ENCODE results near the gene CARMIL3.
"Not testable (repeated sequence)": the region's sequence is repeated elsewhere in the genome, so short reads cannot be mapped to it uniquely, and the experiment has no call there.

Gene CARMIL3

DNA sequence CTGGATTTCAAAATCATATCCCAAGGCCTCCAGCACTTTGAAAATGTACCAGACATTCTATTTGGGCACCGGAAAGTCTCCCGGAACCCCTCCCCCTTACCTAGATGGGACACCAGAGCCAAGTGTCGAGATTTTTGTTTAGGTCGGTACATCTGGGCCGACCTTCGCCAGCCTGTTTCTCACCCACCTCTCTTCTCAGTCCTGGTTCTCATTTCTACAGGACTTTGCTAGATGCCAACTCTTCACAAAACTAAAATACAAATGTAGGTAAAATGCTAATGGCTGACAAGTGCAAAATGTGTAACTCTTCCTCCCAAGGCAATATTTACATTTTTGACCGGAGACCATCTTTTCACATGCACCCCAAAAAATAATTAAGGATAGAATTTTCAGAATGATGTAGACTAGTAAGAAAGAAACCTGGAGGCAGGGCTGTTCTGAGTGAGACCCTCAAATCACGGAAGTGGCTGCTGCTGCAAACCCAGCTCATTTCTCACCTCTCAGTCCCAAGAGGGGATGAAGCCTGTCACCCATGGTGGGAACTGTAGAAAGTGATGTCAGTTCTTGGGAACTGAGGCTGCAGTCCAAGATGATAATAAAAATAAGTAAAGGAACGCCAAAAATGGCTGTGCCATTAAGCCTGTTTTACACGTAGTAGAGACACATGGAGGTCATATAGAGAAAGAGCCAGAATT, 14.7 kb upstream of the CARMIL3 start:
- DNase-seq (ENCODE audit: low spot score) = not testable (repeated sequence)

GRCh38 chr14:24037658-24038037, 14.2 kb upstream of the CARMIL3 start:
- DNase-seq (ENCODE audit: low spot score) = no peak

- no peak for DNase-seq (ENCODE audit: low spot score)
Measured at GRCh38 chr14:24038686-24039085, 13.1 kb upstream of the CARMIL3 start.

DNA sequence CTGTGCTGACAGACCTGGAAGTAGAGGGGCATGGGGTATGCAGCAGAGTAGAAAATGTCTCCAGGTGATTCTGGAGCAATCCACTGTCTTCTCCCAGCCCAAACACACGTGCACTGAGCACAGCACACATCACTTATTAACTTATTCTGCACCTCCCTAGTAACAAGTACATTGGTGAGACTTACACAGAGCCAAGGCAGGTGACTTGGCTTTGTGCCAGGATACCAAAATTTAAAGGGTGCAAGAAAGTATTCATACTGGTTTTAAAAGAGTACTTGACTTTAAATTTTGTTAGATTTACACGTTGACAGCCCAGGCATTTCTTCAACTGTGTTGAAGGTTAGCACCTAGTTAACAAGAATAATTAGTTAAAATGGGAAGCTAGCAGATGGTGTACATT, 11.1 kb upstream of the CARMIL3 start:
- no peak for DNase-seq (ENCODE audit: low spot score)

DNA sequence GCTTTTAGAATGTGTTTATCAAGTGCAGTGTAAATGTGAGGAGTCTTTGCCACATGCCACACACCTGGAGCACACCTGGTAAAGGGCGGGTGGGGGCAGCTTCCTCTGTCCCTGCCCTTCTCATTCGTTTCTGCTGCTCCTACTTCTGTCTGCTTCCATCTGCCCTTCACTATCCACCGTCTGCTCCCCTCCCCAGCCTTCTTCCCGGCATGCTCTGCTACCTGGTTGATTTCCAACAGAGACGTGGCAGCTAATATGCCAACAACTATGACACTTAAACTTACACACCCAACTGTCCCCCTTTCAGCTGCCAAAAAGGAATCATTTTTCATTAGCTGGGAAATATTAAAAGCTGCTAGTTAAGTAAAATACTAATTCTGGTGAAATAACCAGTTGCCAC, 9.1 kb upstream of the CARMIL3 start:
- no peak for DNase-seq (ENCODE audit: low spot score)

GRCh38 chr14:24049002-24049401, 2.8 kb upstream of the CARMIL3 start:
- peak; percentile 3 for DNase-seq (ENCODE audit: low spot score)

DNA sequence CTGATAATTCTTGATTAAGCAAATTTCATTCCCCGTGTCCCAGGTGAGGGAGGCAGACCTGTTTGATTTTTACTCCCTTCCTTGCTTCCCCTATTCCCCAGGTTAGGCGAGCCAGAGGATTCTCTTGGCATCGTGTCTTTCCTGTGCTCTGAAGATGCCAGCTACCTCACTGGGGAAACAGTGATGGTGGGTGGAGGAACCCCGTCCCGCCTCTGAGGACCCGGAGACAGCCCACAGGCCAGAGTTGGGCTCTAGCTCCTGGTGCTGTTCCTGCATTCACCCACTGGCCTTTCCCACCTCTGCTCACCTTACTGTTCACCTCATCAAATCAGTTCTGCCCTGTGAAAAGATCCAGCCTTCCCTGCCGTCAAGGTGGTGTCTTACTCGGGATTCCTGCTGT, 1.1 kb upstream of the CARMIL3 start:
- not testable (repeated sequence) for DNase-seq (ENCODE audit: low spot score)

DNA sequence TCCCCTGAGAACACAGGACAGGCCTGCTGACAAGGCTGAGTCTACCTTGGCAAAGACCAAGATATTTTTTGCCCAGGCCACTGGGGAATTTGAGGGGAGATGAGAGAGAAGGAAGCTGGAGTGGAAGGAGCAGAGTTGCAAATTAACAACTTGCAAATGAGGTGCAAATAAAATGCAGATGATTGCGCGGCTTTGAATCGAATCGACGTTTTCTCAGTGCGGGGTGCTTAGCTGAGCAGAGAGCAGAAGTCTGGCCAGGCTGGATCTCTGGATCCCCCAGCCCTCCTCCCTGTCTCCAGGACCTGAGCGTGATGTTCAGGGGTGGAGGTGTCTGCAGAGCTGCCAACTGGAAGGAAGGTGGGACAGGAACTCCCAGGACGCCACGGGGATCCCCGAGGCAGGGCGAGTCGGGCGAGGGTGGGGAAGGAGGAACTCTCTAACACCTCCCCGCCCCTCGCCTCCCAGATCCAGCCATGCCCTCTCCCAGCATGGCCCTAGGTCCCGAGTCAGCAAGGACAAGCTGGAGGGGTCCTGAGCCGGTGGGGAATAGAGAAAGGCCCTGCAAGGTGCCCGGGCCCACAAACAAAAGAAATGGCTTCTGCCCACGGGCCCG, 527 bp upstream of the CARMIL3 start:
- no peak for DNase-seq (ENCODE audit: low spot score)

DNA sequence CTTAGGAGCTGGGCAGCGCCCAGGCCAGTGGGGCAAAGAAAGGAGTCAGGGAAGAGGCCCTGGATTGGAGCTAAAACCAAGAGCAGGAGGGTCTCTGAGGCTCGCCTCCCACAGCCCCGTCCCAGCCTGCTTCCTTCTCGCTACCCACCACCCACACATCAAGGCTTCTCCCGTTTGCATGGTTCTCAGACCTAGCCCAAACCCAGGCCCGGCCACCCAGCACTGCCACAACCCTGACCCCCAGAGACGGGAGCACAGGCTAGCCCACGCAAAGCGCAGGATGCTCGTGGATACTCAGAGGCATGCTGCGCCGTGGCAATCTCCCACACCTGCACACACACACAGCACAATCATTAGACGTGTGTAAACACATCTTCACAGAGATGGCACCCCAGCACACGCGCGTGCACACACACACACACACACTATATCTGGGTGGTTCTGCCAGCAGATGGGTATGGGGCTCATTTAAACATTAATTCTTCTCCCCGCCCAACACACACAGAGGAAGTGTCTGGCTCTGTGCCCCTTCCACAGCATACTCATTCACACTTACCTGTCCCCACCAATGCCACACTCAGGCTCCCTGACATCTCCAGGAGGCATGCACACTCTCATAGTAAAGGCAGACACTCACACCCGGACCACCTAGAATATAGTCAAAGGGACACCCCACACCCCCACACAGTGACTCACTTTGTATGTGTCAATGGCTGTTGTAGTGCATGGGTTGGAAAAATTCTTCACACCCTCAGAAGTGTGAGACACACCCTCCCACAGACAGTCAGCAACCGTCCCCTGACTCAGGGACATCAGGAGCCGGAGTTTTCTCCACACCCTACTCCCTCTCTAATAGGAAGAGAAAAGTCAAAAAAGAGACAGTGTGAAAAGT, 1.1 kb downstream of the CARMIL3 start:
- no peak for DNase-seq (ENCODE audit: low spot score)

DNA sequence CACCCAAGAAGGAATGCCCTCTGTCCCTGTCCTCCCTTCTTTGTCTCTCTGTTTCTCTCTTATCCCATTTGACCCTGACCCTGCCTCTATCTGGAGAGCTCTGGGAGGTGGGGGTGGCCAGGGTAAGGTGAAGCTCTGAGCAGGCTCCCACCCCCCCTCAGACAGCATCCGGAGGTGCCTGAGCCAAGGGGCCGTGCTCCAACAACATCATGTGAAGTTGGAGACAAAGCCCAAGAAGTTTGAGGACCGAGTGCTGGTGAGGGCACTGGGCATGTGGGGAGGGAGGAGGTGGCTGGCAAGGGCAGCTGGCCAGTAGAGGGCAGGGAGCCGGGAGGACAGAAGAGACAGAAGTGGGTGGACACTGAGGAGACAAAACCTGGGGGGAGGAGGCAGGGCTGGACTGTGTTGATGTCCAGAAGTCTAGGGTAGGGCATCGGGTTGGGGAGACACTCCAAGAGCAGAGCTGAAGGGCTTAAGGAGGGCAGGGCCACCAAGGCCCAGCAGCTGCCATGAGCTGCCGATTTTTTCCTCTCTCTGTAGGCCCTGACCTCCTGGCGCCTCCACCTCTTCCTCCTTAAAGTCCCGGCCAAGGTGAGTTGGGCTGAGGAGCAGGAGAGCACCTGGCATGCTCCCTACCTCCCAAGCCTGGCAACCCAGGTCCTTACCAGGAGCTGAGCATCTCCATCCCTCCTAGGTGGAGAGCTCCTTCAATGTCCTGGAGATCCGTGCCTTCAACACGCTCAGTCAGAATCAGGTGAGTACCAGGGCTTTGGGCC, 1.9 kb downstream of the CARMIL3 start:
- no peak for DNase-seq (ENCODE audit: low spot score)

GRCh38 chr14:24054324-24054641, 2.5 kb downstream of the CARMIL3 start:
- no peak for DNase-seq (ENCODE audit: low spot score)

GRCh38 chr14:24054646-24055045, 2.8 kb downstream of the CARMIL3 start:
- DNase-seq (ENCODE audit: low spot score) = no peak

GRCh38 chr14:24055971-24056799, 4.4 kb downstream of the CARMIL3 start:
- DNase-seq (ENCODE audit: low spot score) = no peak

GRCh38 chr14:24056800-24057184, 5.0 kb downstream of the CARMIL3 start:
- no peak for DNase-seq (ENCODE audit: low spot score)

- DNase-seq (ENCODE audit: low spot score) = no peak
Measured at GRCh38 chr14:24057271-24057670, 5.5 kb downstream of the CARMIL3 start.

- no peak for DNase-seq (ENCODE audit: low spot score)
Measured at GRCh38 chr14:24057867-24058259, 6.1 kb downstream of the CARMIL3 start.

GRCh38 chr14:24058260-24058950, 6.6 kb downstream of the CARMIL3 start:
- DNase-seq (ENCODE audit: low spot score) = peak; percentile 72

- no peak for DNase-seq (ENCODE audit: low spot score)
Measured at GRCh38 chr14:24058951-24059475, 7.2 kb downstream of the CARMIL3 start.

DNA sequence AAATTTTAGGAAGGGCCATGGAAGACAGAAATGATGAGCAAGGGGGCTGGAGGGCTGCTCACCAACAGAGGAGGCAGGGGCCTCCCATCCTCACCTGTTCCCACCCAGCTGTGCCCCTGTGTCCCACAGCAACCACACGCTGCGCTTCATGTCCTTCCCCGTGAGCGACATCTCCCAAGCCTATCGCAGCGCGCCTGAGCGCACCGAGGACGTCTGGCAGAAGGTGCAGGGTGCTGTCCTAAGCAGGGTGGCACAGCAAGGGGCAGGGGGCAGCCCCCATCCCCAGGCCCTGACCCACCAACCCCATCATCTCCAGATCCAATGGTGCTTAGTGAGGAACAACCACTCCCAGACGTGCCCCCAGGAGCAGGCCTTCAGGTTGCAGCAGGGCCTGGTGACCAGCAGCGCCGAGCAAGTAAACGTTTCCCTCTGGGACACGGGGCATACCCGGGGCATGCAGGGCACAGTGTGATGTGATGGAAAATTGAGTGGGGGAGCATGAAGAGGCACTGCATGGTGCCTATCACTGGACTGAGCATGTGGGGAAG, 8.1 kb downstream of the CARMIL3 start:
- no peak for DNase-seq (ENCODE audit: low spot score)

DNA sequence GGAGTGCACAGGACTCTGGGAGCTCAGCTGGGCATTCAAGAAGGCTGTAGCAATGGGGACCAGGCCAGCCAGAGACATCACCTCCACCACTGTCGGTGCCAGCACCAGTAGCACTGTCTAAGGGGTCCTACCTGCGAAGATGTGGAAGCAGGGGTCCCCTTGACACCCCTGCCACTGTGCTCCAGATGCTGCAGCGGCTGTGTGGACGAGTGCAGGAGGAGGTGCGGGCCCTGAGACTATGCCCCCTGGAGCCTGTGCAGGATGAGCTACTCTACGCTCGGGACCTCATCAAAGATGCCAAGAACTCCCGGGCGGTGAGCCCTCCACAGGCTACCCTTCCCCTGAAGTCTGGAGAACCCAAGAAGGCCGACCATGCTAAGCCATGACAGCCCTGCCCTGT, 8.6 kb downstream of the CARMIL3 start:
- DNase-seq (ENCODE audit: low spot score) = no peak
